NOMO-1 treated with DMSO at 0.1 percent for 48 hours (cell line): Measurements from ENCODE around the gene DAZ4.
"Not testable (repeated sequence)": the region's sequence is repeated elsewhere in the genome, so short reads cannot be mapped to it uniquely, and the experiment has no call there.

Experiments used
- DNase-seq: peaks from one replicate; lab custom pipeline; 2025; ENCODE audit not compliant: unreplicated experiment; lab: John Stamatoyannopoulos, UW

The DAZ4 gene, protein sequence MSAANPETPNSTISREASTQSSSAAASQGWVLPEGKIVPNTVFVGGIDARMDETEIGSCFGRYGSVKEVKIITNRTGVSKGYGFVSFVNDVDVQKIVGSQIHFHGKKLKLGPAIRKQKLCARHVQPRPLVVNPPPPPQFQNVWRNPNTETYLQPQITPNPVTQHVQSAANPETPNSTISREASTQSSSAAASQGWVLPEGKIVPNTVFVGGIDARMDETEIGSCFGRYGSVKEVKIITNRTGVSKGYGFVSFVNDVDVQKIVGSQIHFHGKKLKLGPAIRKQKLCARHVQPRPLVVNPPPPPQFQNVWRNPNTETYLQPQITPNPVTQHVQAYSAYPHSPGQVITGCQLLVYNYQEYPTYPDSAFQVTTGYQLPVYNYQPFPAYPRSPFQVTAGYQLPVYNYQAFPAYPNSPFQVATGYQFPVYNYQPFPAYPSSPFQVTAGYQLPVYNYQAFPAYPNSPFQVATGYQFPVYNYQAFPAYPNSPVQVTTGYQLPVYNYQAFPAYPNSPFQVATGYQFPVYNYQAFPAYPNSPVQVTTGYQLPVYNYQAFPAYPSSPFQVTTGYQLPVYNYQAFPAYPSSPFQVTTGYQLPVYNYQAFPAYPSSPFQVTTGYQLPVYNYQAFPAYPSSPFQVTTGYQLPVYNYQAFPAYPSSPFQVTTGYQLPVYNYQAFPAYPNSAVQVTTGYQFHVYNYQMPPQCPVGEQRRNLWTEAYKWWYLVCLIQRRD

DNA sequence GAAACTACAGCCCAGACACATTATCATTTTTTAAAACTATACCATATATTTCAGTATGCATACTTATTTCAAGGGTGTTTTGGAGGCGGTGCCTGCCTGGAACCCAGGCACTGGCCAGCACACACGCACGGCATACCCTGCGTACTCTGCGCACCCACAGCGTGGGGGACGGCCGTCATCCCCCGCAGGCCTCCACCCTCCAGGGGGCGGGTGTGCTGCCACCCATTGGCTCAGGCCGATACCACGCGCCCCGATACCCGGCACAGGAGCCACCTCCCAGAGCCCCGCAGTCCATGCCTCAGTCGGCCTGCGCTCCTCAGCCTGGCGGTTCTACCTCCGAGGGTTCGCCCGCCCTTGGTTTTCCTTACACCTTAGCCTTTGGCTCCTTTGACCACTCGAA, at the start of gene DAZ4:
Gene DAZ4, plus strand, starts transcription at position 301 of the 400 bp plus-strand sequence. CDS start 208 bp downstream, outside the sequence.
- DNase-seq: not testable (repeated sequence)

DNA sequence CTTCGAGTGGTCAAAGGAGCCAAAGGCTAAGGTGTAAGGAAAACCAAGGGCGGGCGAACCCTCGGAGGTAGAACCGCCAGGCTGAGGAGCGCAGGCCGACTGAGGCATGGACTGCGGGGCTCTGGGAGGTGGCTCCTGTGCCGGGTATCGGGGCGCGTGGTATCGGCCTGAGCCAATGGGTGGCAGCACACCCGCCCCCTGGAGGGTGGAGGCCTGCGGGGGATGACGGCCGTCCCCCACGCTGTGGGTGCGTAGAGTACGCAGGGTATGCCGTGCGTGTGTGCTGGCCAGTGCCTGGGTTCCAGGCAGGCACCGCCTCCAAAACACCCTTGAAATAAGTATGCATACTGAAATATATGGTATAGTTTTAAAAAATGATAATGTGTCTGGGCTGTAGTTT, 20.4 kb upstream of the DAZ4 start, which contains the start of gene DAZ3:
Gene DAZ3, minus strand, starts transcription at position 101 of the 400 bp plus-strand sequence. CDS start 208 bp downstream, outside the sequence.
- DNase-seq: not testable (repeated sequence)

DNA sequence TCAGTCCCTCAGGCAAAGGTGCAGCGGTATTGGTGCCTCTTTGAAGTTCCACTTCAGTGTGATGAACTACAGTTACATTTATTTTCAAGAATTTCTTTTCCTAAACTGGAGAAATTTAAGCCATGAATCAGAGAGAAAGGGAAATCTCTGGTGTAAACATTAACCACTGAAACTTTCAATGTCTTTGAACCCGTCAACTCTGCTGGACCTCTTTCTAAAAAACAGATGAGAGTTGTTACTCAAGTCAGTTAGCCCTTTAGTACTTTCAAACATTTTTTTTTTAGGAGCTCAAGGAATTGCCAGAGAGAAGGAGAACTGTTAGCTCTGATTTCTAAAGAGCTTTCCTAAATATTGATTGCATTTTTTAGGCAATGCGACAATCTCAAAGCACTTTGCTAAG, 11.9 kb upstream of the DAZ4 start:
- DNase-seq: not testable (repeated sequence)

DNA sequence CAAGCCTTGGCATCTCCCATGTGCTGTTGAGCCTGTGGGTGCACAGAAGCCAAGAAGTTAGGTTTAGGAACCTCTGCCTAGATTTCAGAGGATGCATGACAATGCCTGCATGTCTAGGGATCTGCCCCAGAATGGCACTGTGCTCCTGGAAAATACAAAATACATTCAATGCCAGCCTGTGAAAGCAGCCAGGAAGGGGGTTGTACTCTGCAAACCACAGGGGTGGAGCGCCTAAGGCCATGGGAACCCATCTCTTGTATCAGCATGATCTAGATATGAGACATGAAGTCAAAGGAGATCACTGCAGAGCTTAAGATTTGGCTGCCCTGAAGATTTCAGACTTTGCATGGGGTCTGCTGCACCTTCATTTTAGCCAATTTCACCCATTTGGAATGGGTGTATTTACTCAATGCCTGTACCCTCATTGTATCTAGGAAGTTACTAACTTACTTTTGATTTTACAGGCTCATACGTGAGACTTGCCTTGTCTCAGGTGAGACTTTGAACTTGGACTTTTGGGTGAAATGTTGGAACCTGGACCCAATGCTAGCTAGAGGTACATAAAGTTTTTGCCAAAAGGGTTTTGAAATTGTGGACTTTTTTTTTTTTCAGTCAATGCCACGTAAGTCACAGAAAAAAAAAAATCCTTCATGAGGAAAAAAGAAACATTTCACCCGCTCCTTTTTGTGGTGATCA, 9.4 kb upstream of the DAZ4 start:
- DNase-seq: not testable (repeated sequence)

DNA sequence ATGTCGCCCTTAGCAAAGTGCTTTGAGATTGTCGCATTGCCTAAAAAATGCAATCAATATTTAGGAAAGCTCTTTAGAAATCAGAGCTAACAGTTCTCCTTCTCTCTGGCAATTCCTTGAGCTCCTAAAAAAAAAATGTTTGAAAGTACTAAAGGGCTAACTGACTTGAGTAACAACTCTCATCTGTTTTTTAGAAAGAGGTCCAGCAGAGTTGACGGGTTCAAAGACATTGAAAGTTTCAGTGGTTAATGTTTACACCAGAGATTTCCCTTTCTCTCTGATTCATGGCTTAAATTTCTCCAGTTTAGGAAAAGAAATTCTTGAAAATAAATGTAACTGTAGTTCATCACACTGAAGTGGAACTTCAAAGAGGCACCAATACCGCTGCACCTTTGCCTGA, 8.7 kb upstream of the DAZ4 start:
- not testable (repeated sequence) for DNase-seq
